Caco-2 (cell line): Measurements from ENCODE around the gene MECR. TPM values are rescaled to one million over a fixed set of nuclear protein-coding genes. Genes with fewer than 3 reads are reported as not detected.

Experiments used
- BruUV-seq: library from RNA; stranded (reverse); fragments of 400-500 nt; replicated peaks from 2 replicates; lab custom pipeline; 2021; lab: Mats Ljungman, UMichigan
- CTCF ChIA-PET: fragments of 300-600 bp; sonication (Branson Sonifier 250); formaldehyde crosslinking; loops from one replicate; lab custom pipeline; 2022; ENCODE audit warnings: antibody characterized with exemption; lab: Charles Lee
- POLR2A ChIA-PET: fragments of 300-600 bp; sonication (Branson Sonifier 250); formaldehyde crosslinking; loops from one replicate; lab custom pipeline; 2022; ENCODE audit warnings: antibody characterized with exemption; lab: Charles Lee
- DNase-seq, 2 experiments: peaks; one replicate each; pipeline versions ENCODE4 v3.0.0 to v3.0.0-alpha.2; 2020 to 2022
- H3K27me3 ChIP-seq: replicated peaks from 2 replicates; pipeline ENCODE4 v1.6.0; 2011; ENCODE audit warnings: low read length; ENCODE audit not compliant: control insufficient read depth, insufficient read depth
- H3K36me3 ChIP-seq: 2 replicates; pipeline ENCODE4 v1.5.1; 2011; ENCODE audit warnings: low read length; ENCODE audit not compliant: control insufficient read depth, insufficient read depth
- H3K4me1 ChIP-seq: fragments of 250-450 bp; sonication (Bioruptor Pico); 2 replicates; pipeline ENCODE4 v1.5.1; 2020; ENCODE audit warnings: mild to moderate bottlenecking
- H3K4me3 ChIP-seq: 2 replicates; pipeline ENCODE4 v1.5.1; 2011; ENCODE audit warnings: low read depth, mild to moderate bottlenecking, control low read depth, low read length
- H3K9me3 ChIP-seq: fragments of 250-450 bp; sonication (Bioruptor Pico); 2 replicates; pipeline ENCODE4 v1.5.1; 2020; ENCODE audit warnings: mild to moderate bottlenecking, moderate library complexity
- H3K27ac Mint-ChIP-seq: one replicate; pipeline ENCODE4 v1.8.0; 2022; ENCODE audit warnings: mixed read lengths; ENCODE audit not compliant: unreplicated experiment
- H3K27me3 Mint-ChIP-seq: one replicate; pipeline ENCODE4 v1.8.0; 2022; ENCODE audit warnings: mixed read lengths; ENCODE audit not compliant: insufficient read depth, unreplicated experiment
- H3K36me3 Mint-ChIP-seq: one replicate; pipeline ENCODE4 v1.8.0; 2022; ENCODE audit warnings: mild to moderate bottlenecking, mixed read lengths; ENCODE audit not compliant: insufficient read depth, unreplicated experiment
- H3K4me1 Mint-ChIP-seq: one replicate; pipeline ENCODE4 v1.8.0; 2022; ENCODE audit warnings: low read depth, mixed read lengths; ENCODE audit not compliant: unreplicated experiment
- H3K4me3 Mint-ChIP-seq: one replicate; pipeline ENCODE4 v1.8.0; 2022; ENCODE audit warnings: mild to moderate bottlenecking, moderate library complexity, mixed read lengths; ENCODE audit not compliant: unreplicated experiment
- H3K9me3 Mint-ChIP-seq: one replicate; pipeline ENCODE4 v1.8.0; 2022; ENCODE audit warnings: mixed read lengths; ENCODE audit not compliant: unreplicated experiment
- intact Hi-C: fragments of 100-400 bp; cut with micrococcal nuclease; formaldehyde crosslinking; loops from one replicate; pipeline ENCODE4 v1.10.0; 2022; ENCODE audit not compliant: unreplicated experiment
- total RNA-seq: library from RNA; stranded (reverse); gene quantifications from 2 replicates; pipeline ENCODE4 v1.2.3, GENCODE V29; 2022
- TF ChIP-seq, protein P1 (sequence below), 2 experiments: fragments of 200-600 bp in 1 of 2; IDR thresholded peaks; 1 replicate in 1 of 2; 2 replicates in 1 of 2; pipeline versions ENCODE4 v1.5.1 to v1.8.0; 2011 to 2022; ENCODE audit warnings: antibody characterized with exemption in 1 of 2, control low read depth in 1 of 2, inconsistent platforms in 1 of 2, low read depth in 1 of 2, low read length in 1 of 2, mild to moderate bottlenecking in 1 of 2, moderate library complexity in 1 of 2; ENCODE audit not compliant: insufficient read depth in 1 of 2, severe bottlenecking in 1 of 2, unreplicated experiment in 1 of 2

The MECR gene
- total RNA-seq, 1 experiment from 2014 or later: 23.1 TPM

DNA sequence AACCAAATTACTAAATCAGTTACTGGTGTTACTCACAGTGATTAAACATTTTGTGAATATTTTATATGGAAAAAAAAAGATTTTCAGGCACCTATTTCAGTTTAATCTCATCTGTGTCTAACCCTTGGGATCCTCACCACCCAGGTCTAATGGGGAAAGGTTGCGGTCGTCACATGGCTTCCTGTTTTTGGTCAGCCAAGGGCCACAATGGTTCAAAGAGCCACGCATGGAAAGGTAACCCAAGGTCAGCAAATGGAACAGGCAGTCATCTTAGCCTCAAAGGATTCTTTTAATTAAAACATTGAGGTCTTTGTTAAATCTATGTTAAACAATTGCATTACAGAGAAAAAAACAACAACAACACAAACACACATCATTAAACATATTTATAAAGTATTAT lies 71.0 kb downstream of the MECR start:
- ChIA-PET POLR2A (no interaction called here), CTCF (no interaction called here)
- BruUV-seq: no TSS peak
- Mint-ChIP-seq H3K4me1 (no peaks in the 10 kb centered on the region), H3K4me3 (no peak overlapping the region), H3K27ac (no peak overlapping the region), H3K36me3 (peaks cover 67% of the 10 kb centered on the region), H3K27me3 (no peaks in the 10 kb centered on the region), H3K9me3 (no peaks in the 10 kb centered on the region)
- H3K36me3 ChIP-seq: peaks cover 2% of the 10 kb centered on the region; the same call in 1 of the 2 replicates
- H3K27me3 ChIP-seq: no peaks in the 10 kb centered on the region
- intact Hi-C loops: no loop called here
- DNase-seq: no peak
- H3K4me3 ChIP-seq: no peak overlapping the region
- H3K4me1 ChIP-seq: peaks cover 16% of the 10 kb centered on the region
- TF ChIP-seq, protein P1, sequence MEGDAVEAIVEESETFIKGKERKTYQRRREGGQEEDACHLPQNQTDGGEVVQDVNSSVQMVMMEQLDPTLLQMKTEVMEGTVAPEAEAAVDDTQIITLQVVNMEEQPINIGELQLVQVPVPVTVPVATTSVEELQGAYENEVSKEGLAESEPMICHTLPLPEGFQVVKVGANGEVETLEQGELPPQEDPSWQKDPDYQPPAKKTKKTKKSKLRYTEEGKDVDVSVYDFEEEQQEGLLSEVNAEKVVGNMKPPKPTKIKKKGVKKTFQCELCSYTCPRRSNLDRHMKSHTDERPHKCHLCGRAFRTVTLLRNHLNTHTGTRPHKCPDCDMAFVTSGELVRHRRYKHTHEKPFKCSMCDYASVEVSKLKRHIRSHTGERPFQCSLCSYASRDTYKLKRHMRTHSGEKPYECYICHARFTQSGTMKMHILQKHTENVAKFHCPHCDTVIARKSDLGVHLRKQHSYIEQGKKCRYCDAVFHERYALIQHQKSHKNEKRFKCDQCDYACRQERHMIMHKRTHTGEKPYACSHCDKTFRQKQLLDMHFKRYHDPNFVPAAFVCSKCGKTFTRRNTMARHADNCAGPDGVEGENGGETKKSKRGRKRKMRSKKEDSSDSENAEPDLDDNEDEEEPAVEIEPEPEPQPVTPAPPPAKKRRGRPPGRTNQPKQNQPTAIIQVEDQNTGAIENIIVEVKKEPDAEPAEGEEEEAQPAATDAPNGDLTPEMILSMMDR (IDR thresholded peaks at IDR 0.05; ENCODE audit: insufficient read depth in 1 of 2, low read depth in 1 of 2, low read length in 1 of 2, severe bottlenecking in 1 of 2, unreplicated experiment in 1 of 2): no peak
- peaks cover 4% of the 10 kb centered on the region; the same call in 1 of the 2 replicates for H3K9me3 ChIP-seq

DNA sequence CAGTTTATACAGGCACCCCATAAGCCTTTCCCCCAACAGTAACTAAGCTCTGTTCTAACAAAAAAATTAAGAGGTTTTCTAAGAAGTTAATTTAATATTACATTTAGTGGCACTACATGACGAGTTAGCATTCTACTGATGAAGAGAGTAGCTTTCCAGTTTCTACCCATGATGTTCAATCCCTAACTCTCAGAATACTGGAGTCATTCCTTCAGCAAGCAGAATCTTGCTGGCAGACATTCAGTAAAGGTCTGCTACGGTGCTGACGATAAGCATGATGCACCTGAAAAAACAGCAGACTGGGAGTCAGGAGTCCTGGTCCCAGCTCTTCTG lies 73.5 kb downstream of the MECR start:
- CTCF ChIA-PET: interaction anchor here (0.9 to 1.2 kb wide), 4 partner anchors 10 to 68 kb away, joined by 3 to 7 read pairs (median 3); partner anchors contain the start of gene SRSF4
- no peak overlapping the region for H3K4me3 ChIP-seq
- BruUV-seq: no TSS peak
- H3K27me3 ChIP-seq: no peaks in the 10 kb centered on the region
- Mint-ChIP-seq H3K27ac (peak overlapping the region; percentile 82), H3K4me1 (no peaks in the 10 kb centered on the region), H3K27me3 (no peaks in the 10 kb centered on the region), H3K9me3 (no peaks in the 10 kb centered on the region), H3K4me3 (peak overlapping the region; percentile 52), H3K36me3 (peaks cover 80% of the 10 kb centered on the region)
- intact Hi-C loops: no loop called here
- TF ChIP-seq, protein P1 (IDR thresholded peaks at IDR 0.05; ENCODE audit: insufficient read depth in 1 of 2, low read depth in 1 of 2, low read length in 1 of 2, severe bottlenecking in 1 of 2, unreplicated experiment in 1 of 2): no peak
- H3K4me1 ChIP-seq: peaks cover 16% of the 10 kb centered on the region
- DNase-seq: no peak
- H3K9me3 ChIP-seq: peaks cover 4% of the 10 kb centered on the region; the same call in 1 of the 2 replicates
- POLR2A ChIA-PET: interaction anchor here (0.7 to 1.2 kb wide), 2 partner anchors 9 to 30 kb away, joined by 3 read pairs; no protein-coding TSS in a partner anchor
- peaks cover 2% of the 10 kb centered on the region; the same call in 1 of the 2 replicates for H3K36me3 ChIP-seq

DNA sequence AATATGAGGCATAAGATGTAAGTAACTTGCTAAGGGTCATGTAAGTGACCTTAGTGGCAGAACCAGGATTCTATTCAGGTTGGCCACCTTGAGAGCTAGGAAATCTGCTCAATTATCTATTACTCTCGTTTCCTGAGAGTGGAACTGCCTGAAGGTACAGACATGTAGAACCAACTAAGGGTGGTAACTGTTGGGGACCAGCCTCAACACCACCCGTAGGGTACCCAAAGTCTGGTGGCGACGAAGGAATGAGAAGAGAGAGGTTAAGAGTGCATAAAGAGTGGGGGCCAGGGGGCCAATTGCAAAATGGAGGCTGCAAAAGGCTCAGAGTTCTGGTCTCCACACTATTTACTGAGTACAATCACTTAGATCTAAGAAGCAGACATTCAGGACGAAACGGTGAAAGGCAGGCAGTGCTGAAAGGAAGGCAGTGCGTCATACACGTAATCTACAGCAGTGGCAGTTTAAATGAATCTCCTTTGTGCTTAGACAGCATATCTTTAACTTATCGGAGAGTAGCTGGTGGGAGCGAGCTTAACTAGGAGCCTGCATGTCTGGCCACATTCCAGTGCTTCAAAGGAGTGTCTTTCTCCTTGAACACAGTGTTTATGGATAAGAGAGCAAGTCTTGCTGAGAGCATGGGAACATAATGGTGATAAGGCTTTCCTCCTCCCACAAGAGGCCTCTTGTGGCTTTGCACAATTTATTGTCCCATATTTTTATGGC lies 74.0 kb downstream of the MECR start:
- DNase-seq: peak; percentile 71 to 76
- TF ChIP-seq, protein P1 (IDR thresholded peaks at IDR 0.05; ENCODE audit: insufficient read depth in 1 of 2, low read depth in 1 of 2, low read length in 1 of 2, severe bottlenecking in 1 of 2, unreplicated experiment in 1 of 2): no peak
- peaks cover 82% of the 10 kb centered on the region for H3K36me3 Mint-ChIP-seq
- H3K4me1 Mint-ChIP-seq: no peaks in the 10 kb centered on the region
- peak overlapping the region; percentile 82 for H3K27ac Mint-ChIP-seq
- peaks cover 4% of the 10 kb centered on the region; the same call in 1 of the 2 replicates for H3K9me3 ChIP-seq
- H3K27me3 Mint-ChIP-seq: no peaks in the 10 kb centered on the region
- H3K4me1 ChIP-seq: peaks cover 16% of the 10 kb centered on the region
- ChIA-PET CTCF (interaction anchor here (0.9 to 1.2 kb wide), 4 partner anchors 10 to 67 kb away, joined by 3 to 7 read pairs (median 3); partner anchors contain the start of gene SRSF4), POLR2A (interaction anchor here (0.7 to 1.2 kb wide), 2 partner anchors 9 to 30 kb away, joined by 3 read pairs; no protein-coding TSS in a partner anchor)
- no peak overlapping the region for H3K4me3 ChIP-seq
- H3K36me3 ChIP-seq: peaks cover 2% of the 10 kb centered on the region; the same call in 1 of the 2 replicates
- no TSS peak for BruUV-seq
- peak overlapping the region; percentile 52 for H3K4me3 Mint-ChIP-seq
- intact Hi-C loops: no loop called here
- H3K9me3 Mint-ChIP-seq: no peaks in the 10 kb centered on the region
- no peaks in the 10 kb centered on the region for H3K27me3 ChIP-seq
